ENCODE results near the gene BNIP2. TPM values are rescaled to one million over a fixed set of nuclear protein-coding genes. Genes with fewer than 3 reads are reported as not detected.

BNIP2 gene
- total and polyA plus RNA-seq, 9 donors, result 30.4 to 59.8 (median 44.8) TPM

GRCh38 chr15:59614153-59614552 is 75.0 kb downstream of the BNIP2 start:
- H3K9me3 ChIP-seq (replicated peaks; ENCODE audit: control insufficient read depth, low read depth, low read length), result no peaks in the 10 kb centered on the region
- H3K4me3 ChIP-seq (ENCODE audit: low read length), result no peak overlapping the region
- H3K36me3 ChIP-seq (ENCODE audit: control insufficient read depth, insufficient read depth, low read length), result no peaks in the 10 kb centered on the region
- H3K27ac ChIP-seq (ENCODE audit: low read length), result no peak overlapping the region
- WGBS (ENCODE audit: insufficient coverage), result 90% methylated on average over 3 of the region's 7 CpGs
- H3K4me1 ChIP-seq (ENCODE audit: control insufficient read depth, insufficient read depth, low read length), result no peaks in the 10 kb centered on the region
- DNase-seq, result no peak
- H3K27me3 ChIP-seq (ENCODE audit: control insufficient read depth, insufficient read depth, low read length), result peaks cover 7% of the 10 kb centered on the region

GRCh38 chr15:59611276-59612260 is 77.6 kb downstream of the BNIP2 start, which contains the start of gene GCNT3:
TSS of gene GCNT3 (plus strand) at chr15:59611783. CDS start at chr15:59618239, 6,456 bp downstream.
- 76% methylated on average over 4 of the region's 8 CpGs for WGBS (ENCODE audit: insufficient coverage)
- Histone ChIP-seq H3K27me3 (ENCODE audit: control insufficient read depth, insufficient read depth, low read length) (peaks cover 3% of the 10 kb centered on the region), H3K4me3 (ENCODE audit: low read length) (no peak within 1 kb of the TSS), H3K36me3 (ENCODE audit: control insufficient read depth, insufficient read depth, low read length) (no peaks in the 10 kb centered on the region), H3K4me1 (ENCODE audit: control insufficient read depth, insufficient read depth, low read length) (no peaks in the 10 kb centered on the region), H3K27ac (ENCODE audit: low read length) (no peak within 1 kb of the TSS), H3K9me3 (replicated peaks; ENCODE audit: control insufficient read depth, low read depth, low read length) (no peaks in the 10 kb centered on the region)
- DNase-seq, result no peak

- Histone ChIP-seq H3K4me1 (ENCODE audit: control insufficient read depth, insufficient read depth, low read length) (no peaks in the 10 kb centered on the region), H3K27ac (ENCODE audit: low read length) (no peak overlapping the region), H3K4me3 (ENCODE audit: low read length) (no peak overlapping the region), H3K9me3 (replicated peaks; ENCODE audit: control insufficient read depth, low read depth, low read length) (no peaks in the 10 kb centered on the region), H3K36me3 (ENCODE audit: control insufficient read depth, insufficient read depth, low read length) (no peaks in the 10 kb centered on the region), H3K27me3 (ENCODE audit: control insufficient read depth, insufficient read depth, low read length) (no peaks in the 10 kb centered on the region)
- 69% methylated on average over 5 of the region's 7 CpGs for WGBS (ENCODE audit: insufficient coverage)
- DNase-seq, result no peak
Measured at GRCh38 chr15:59609730-59610712, 79.1 kb downstream of the BNIP2 start.

Other genes with a start within 250 kb of the BNIP2 start
- gene GCNT3, start 77.5 kb downstream of the BNIP2 start, total RNA-seq, result under 0.01 TPM
- gene GCNT3, start 77.5 kb downstream of the BNIP2 start, polyA plus RNA-seq (ENCODE audit: insufficient read depth in 1 of 8, insufficient read length in 8 of 8, low replicate concordance in 1 of 8), result 1 to 10 TPM in 1 of 8 donors, under 1 TPM in 7; 0.02 to 1.3 (median 0.27) TPM
- gene GTF2A2, start 31.8 kb downstream of the BNIP2 start, total RNA-seq, result 79.1 TPM
- gene GTF2A2, start 31.8 kb downstream of the BNIP2 start, polyA plus RNA-seq (ENCODE audit: insufficient read depth in 1 of 8, insufficient read length in 8 of 8, low replicate concordance in 1 of 8), result 100 to 1,000 TPM in 7 of 8 donors, 10 to 100 TPM in 1; 90.7 to 123 (median 115) TPM

Data from muscle of leg (tissue), 11 donors.